HG03565 (cell line): ENCODE results near the gene FGGY.

Experiments used
- ATAC-seq: cut with Tn5 transposase; IDR thresholded peaks from one replicate; pipeline ENCODE4 v1.9.1; 2021; ENCODE audit warnings: mild to moderate bottlenecking, moderate library complexity; ENCODE audit not compliant: unreplicated experiment

FGGY gene

DNA sequence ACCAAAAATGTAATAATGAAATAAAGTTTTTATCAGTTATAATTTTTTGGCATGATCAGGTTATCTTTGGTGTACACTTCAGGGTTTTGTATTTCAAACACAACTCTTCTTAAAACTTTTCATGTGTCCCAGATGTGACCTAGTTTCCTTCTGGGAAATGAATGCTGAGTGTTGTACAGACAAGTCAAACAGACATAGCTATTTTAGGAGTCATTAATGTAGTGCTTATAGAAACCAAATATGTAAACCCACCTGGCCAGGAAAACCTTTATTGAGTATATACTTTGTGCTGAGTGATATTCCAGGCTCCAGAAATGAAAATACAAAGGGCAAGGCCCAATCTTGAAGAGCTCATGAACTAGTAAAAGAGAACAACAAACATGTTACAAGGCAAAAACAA lies 491.9 kb downstream of the FGGY start:
- no peak for ATAC-seq

DNA sequence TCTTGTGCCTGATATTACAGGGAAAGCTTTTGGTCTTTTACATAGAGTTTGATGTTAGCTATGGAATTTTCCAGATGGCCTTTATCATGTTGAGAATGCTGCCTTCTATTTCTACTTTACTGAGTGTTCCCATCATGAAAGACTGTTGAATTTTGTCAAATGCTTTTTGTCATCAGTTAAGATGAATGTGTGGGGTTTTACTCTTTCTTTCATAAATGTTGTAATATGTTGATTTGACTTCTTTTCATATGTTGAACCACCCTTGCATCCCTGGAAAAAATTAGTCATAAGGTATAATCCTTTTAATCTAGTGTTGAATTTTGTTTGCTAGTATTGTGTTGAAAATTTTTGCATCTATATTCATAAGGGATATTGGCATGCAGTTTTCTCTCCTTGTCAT lies 501.7 kb downstream of the FGGY start:
- no peak for ATAC-seq

GRCh38 chr1:59803458-59804038 lies 506.7 kb downstream of the FGGY start:
- no peak for ATAC-seq

- no peak for ATAC-seq
Observed at GRCh38 chr1:59804301-59804700, 507.4 kb downstream of the FGGY start.

DNA sequence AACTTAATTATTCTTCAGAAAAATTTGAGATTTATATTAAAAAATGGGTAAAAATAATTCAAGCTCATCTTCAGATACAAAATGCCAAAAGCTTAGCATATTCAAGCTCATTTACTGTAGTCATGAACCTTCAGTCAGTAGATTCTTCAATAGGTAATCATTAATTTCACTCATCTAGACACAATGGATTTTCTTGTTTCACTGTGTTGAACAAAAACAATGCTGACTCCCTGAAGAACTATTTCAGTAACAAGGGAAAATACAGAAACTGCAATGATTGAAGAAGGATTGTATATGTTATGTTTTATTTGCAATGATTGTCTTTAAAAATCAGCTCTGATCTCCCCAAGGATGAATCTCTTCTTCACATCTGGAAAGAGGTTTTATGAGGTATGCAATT lies 508.7 kb downstream of the FGGY start:
- no peak for ATAC-seq
